OCI-LY1 (cell line): ENCODE data around the gene YY1AP1.

Source experiments
- CTCF ChIP-seq: fragments of 200-600 bp; sonication (generic), shearing (Covaris generic); IDR thresholded peaks from 2 replicates; pipeline ENCODE4 v1.5.1; 2017; ENCODE audit warnings: mild to moderate bottlenecking, antibody characterized with exemption, low read length, moderate library complexity, mixed read lengths
- EZH2 ChIP-seq: fragments of 200-600 bp; sonication (generic), shearing (Covaris generic); IDR thresholded peaks from 2 replicates; pipeline ENCODE4 v1.8.0; 2017; ENCODE audit warnings: borderline replicate concordance, mixed run types, mild to moderate bottlenecking, antibody characterized with exemption, low read length, moderate library complexity, mixed read lengths

- TF ChIP-seq CTCF, result no peak
- TF ChIP-seq EZH2, result no peak
Observed at GRCh38 chr1:155657463-155657862, 31.1 kb downstream of the YY1AP1 start.
